ENCODE results near the gene PSME1. TPM values are rescaled to one million over a fixed set of nuclear protein-coding genes. Genes with fewer than 3 reads are reported as not detected.

Gene PSME1
- total and polyA plus RNA-seq, 2 of the 13 experiments (the other 11 are each of a cell fraction or from before 2014, with no cell fraction given): 159 to 608 TPM

GRCh38 chr14:24115422-24116127, 20.4 kb upstream of the PSME1 start (continued):
- TF ChIP-seq ZNF234 (CRISPR knock-in tag; conservative IDR thresholded peaks at IDR 0.05) (no peak), MXD4 (CRISPR knock-in tag; IDR thresholded peaks at IDR 0.05) (no peak), DMAP1 (CRISPR knock-in tag; IDR thresholded peaks at IDR 0.05) (no peak), CHD4 (IDR thresholded peaks at IDR 0.05; ENCODE audit: borderline replicate concordance, low read length) (no peak), RAD21 (CRISPR knock-in tag; IDR thresholded peaks at IDR 0.05) (no peak), SRSF4 (IDR thresholded peaks at IDR 0.05; ENCODE audit: low read depth, low read length, poor library complexity, severe bottlenecking) (no peak), SNRNP70 (IDR thresholded peaks at IDR 0.05; ENCODE audit: low read depth, low read length) (no peak), MAFF (IDR thresholded peaks at IDR 0.05; ENCODE audit: low read depth, low read length) (no peak), MEIS1 (CRISPR knock-in tag; IDR thresholded peaks at IDR 0.05; ENCODE audit: borderline replicate concordance) (no peak), PTBP1 (IDR thresholded peaks at IDR 0.05; ENCODE audit: low read depth, low read length, poor library complexity, severe bottlenecking) (peak; percentile 60), RFX3 (CRISPR knock-in tag; IDR thresholded peaks at IDR 0.05) (no peak), IRF1 (CRISPR knock-in tag; IDR thresholded peaks at IDR 0.05; ENCODE audit: low read depth) (no peak), SMAD3 (CRISPR knock-in tag; IDR thresholded peaks at IDR 0.05) (no peak), ZNF350 (CRISPR knock-in tag; IDR thresholded peaks at IDR 0.05; ENCODE audit: borderline replicate concordance, low read depth) (no peak), ZNF773 (CRISPR knock-in tag; IDR thresholded peaks at IDR 0.05; ENCODE audit: borderline replicate concordance) (no peak), SCMH1 (CRISPR knock-in tag; IDR thresholded peaks at IDR 0.05; ENCODE audit: borderline replicate concordance) (no peak), MBD4 (IDR thresholded peaks at IDR 0.05; ENCODE audit: borderline replicate concordance, low read length) (no peak), ZNF589 (CRISPR knock-in tag; conservative IDR thresholded peaks at IDR 0.05) (no peak), ZNF562 (CRISPR knock-in tag; IDR thresholded peaks at IDR 0.05; ENCODE audit: borderline replicate concordance) (no peak), IRF2 (CRISPR knock-in tag; IDR thresholded peaks at IDR 0.05) (no peak; the same call in 1 of the 2 replicates), SOX13 (IDR thresholded peaks at IDR 0.05) (no peak), SOX13 (CRISPR knock-in tag; conservative IDR thresholded peaks at IDR 0.05 in 1 of 2, IDR thresholded peaks at IDR 0.05 in 1 of 2) (no peak), MIER3 (CRISPR knock-in tag; IDR thresholded peaks at IDR 0.05; ENCODE audit: borderline replicate concordance) (no peak), HOXA5 (CRISPR knock-in tag; IDR thresholded peaks at IDR 0.05) (no peak), ATF7 (IDR thresholded peaks at IDR 0.05) (no peak), ATF7 (CRISPR knock-in tag; IDR thresholded peaks at IDR 0.05) (peak; percentile 25; the same call in 1 of the 2 replicates), CENPT (CRISPR knock-in tag; IDR thresholded peaks at IDR 0.05; ENCODE audit: low read depth) (no peak)
- TF ChIP-seq, protein P1, sequence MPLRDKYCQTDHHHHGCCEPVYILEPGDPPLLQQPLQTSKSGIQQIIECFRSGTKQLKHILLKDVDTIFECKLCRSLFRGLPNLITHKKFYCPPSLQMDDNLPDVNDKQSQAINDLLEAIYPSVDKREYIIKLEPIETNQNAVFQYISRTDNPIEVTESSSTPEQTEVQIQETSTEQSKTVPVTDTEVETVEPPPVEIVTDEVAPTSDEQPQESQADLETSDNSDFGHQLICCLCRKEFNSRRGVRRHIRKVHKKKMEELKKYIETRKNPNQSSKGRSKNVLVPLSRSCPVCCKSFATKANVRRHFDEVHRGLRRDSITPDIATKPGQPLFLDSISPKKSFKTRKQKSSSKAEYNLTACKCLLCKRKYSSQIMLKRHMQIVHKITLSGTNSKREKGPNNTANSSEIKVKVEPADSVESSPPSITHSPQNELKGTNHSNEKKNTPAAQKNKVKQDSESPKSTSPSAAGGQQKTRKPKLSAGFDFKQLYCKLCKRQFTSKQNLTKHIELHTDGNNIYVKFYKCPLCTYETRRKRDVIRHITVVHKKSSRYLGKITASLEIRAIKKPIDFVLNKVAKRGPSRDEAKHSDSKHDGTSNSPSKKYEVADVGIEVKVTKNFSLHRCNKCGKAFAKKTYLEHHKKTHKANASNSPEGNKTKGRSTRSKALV (CRISPR knock-in tag; IDR thresholded peaks at IDR 0.05): no peak; the same call in 1 of the 2 replicates
- TF ChIP-seq, protein P2, sequence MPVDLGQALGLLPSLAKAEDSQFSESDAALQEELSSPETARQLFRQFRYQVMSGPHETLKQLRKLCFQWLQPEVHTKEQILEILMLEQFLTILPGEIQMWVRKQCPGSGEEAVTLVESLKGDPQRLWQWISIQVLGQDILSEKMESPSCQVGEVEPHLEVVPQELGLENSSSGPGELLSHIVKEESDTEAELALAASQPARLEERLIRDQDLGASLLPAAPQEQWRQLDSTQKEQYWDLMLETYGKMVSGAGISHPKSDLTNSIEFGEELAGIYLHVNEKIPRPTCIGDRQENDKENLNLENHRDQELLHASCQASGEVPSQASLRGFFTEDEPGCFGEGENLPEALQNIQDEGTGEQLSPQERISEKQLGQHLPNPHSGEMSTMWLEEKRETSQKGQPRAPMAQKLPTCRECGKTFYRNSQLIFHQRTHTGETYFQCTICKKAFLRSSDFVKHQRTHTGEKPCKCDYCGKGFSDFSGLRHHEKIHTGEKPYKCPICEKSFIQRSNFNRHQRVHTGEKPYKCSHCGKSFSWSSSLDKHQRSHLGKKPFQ (CRISPR knock-in tag; IDR thresholded peaks at IDR 0.05; ENCODE audit: insufficient replicate concordance): no peak

Data from HepG2 (cell line).